ENCODE data around the gene LRCH1.

LRCH1 gene

DNA sequence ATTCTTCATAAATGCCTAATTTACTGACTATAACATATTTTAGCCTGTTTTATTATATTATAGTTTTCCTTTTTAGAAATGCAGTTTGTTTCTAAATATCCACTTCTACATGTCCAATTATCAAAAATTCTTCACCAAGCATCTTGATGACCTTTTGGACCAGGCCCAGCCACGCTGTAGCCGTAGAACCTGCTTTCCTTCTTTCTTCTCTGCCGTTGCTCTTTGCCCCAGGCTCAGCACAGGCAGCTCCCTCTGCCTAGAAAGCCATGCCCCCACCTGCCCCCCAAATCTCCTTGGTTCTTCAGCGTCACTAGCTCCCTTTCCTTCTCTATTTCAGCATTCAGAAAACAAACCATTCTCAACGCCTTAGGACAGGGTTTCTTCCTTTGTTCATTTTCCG, 178.6 kb downstream of the LRCH1 start:
- Histone ChIP-seq H2AFZ (ENCODE audit: low read depth, low read length) (no peak overlapping the region), H3K4me1 (ENCODE audit: insufficient read depth, low read length) (no peaks in the 10 kb centered on the region), H3K9me3 (ENCODE audit: low read length) (peaks cover 2% of the 10 kb centered on the region), H3K36me3 (ENCODE audit: insufficient read depth, low read length) (peaks cover 36% of the 10 kb centered on the region), H3K27me3 (ENCODE audit: insufficient read depth, low read length) (no peaks in the 10 kb centered on the region), H3K4me3 (ENCODE audit: low read length) (no peak overlapping the region)

DNA sequence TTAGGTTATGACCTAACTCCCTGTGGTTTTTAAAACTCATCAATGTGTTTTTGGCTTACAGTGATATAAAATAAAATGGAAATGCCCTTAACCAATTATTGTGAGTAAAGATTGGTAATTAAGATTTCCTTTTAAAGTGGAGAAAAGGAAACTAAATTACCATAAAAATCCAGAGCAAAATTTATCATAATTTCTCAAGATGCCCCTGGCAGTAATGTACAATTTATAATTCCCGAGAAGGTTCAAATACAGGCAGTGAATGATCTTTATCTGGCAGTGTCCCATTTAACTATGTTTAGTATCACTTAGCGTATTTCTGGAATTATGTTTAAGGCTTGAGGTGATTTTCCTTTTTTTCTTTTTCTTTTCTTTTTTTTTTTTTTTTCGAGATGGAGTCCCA, 182.5 kb downstream of the LRCH1 start:
- Histone ChIP-seq H3K36me3 (ENCODE audit: insufficient read depth, low read length) (peaks cover 22% of the 10 kb centered on the region), H2AFZ (ENCODE audit: low read depth, low read length) (no peak overlapping the region), H3K27me3 (ENCODE audit: insufficient read depth, low read length) (no peaks in the 10 kb centered on the region), H3K4me1 (ENCODE audit: insufficient read depth, low read length) (peaks cover 2% of the 10 kb centered on the region), H3K9me3 (ENCODE audit: low read length) (no peaks in the 10 kb centered on the region), H3K4me3 (ENCODE audit: low read length) (no peak overlapping the region)

DNA sequence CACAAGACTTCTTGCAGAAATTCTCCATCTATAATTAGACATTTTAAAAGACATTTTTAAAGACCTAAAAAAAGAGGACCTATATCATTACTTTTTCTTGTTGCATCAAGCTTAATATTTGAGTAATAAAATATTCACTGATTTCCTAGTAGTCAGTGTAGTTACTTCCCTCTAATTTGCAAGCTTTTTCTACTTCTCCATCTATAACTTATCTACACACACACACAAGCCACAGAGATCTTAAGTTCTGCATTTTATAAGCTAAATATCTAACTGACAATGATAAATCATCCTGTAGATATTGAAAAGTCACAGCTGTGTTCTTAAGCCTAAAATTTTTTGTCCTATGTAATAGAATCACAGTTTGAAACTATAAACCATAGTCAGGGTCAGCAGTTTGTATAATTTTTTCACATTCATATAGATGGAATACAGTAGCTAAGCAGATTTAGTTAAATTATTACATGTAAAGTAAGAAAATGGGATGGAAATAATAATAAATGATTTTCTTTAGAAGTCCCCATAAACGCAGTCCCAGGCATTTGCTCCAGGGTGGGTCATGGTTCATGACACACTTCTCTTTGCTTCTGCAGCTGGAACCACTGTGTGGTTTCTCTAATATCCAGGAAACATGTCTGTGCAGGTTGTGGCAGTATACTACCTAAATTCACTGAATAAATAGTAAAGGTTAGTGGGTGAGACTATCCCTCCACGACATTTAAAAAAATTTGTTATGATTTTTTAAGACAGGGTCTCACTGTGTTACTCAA, 183.8 kb downstream of the LRCH1 start:
- Histone ChIP-seq H3K9me3 (ENCODE audit: low read length) (no peaks in the 10 kb centered on the region), H3K4me1 (ENCODE audit: insufficient read depth, low read length) (peaks cover 2% of the 10 kb centered on the region), H3K27me3 (ENCODE audit: insufficient read depth, low read length) (no peaks in the 10 kb centered on the region), H3K4me3 (ENCODE audit: low read length) (no peak overlapping the region), H3K36me3 (ENCODE audit: insufficient read depth, low read length) (peaks cover 24% of the 10 kb centered on the region), H2AFZ (ENCODE audit: low read depth, low read length) (no peak overlapping the region)

DNA sequence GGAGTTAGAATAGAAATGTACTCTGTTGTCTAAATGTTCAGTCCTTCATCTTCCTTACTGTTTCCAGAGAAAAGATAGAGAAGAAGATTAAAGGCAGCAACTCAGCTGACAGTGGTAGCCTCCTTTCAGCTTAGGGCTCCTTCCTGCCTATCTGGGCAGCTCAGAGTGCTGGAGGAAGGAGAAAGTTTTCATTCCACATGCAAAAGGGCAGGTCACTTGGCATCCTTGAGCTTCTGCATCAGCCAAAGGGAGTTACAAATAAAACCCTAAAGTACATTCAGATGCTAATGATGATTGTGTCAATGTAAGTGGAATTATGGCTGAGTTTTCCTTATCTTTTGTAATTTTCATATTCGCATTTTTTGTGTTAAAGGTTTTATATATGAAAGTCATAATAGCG, 185.1 kb downstream of the LRCH1 start:
- Histone ChIP-seq H3K4me3 (ENCODE audit: low read length) (no peak overlapping the region), H3K36me3 (ENCODE audit: insufficient read depth, low read length) (peaks cover 21% of the 10 kb centered on the region), H3K27me3 (ENCODE audit: insufficient read depth, low read length) (no peaks in the 10 kb centered on the region), H2AFZ (ENCODE audit: low read depth, low read length) (no peak overlapping the region), H3K4me1 (ENCODE audit: insufficient read depth, low read length) (peaks cover 2% of the 10 kb centered on the region), H3K9me3 (ENCODE audit: low read length) (no peaks in the 10 kb centered on the region)

DNA sequence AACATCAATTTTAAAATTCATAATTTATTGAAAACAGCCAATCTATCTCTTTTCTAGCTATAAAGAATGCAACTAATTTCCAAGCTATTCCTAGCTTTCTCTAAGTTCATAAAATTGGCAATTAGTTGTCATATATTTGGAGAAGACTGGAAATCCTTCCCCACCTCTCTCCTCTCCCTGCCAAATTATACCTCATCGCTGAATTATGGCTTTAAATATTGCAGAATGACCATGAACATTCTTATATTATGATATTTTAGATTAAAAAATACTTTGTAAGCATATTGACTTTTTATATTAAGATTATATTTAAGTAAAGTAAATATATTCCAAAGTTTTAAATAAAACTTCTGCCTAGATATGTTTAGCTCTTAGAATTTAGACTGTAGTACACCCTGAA, 185.8 kb downstream of the LRCH1 start:
- no peaks in the 10 kb centered on the region for H3K27me3 ChIP-seq (ENCODE audit: insufficient read depth, low read length)
- H2AFZ ChIP-seq (ENCODE audit: low read depth, low read length), result no peak overlapping the region
- H3K4me1 ChIP-seq (ENCODE audit: insufficient read depth, low read length), result peaks cover 2% of the 10 kb centered on the region
- peaks cover 18% of the 10 kb centered on the region for H3K36me3 ChIP-seq (ENCODE audit: insufficient read depth, low read length)
- no peak overlapping the region for H3K4me3 ChIP-seq (ENCODE audit: low read length)
- H3K9me3 ChIP-seq (ENCODE audit: low read length), result no peaks in the 10 kb centered on the region

DNA sequence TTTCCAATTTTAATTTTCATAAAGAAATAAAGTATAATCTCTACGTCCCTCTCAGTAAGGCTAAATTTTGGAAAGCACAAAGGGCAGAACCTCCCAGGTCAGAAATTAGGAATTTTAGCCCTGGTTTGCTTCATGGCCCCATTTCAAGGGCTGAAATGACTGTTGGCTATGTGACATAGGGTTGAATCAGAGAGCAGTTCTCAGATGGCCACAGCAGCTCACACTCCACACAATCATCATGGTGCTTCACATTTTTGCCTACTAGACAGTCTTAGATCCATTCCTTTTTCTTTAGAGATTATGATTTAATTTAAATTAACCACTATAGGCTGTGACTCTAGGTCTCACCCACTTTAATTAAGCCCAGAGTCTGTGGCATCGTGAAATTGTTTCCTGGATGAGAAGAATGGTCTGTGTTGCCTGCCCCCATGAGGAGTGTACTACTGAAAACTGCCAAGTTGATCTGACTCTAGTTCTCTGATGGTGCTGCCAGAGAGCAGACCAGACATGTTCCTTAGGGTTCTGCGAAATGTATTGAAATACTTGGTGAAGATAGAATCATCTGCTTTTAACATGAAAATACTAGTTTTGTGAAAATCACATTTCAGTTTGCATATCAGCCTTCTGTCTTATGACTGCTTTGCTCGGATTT, 186.6 kb downstream of the LRCH1 start:
- Histone ChIP-seq H3K9me3 (ENCODE audit: low read length) (no peaks in the 10 kb centered on the region), H3K36me3 (ENCODE audit: insufficient read depth, low read length) (peaks cover 18% of the 10 kb centered on the region), H3K4me3 (ENCODE audit: low read length) (no peak overlapping the region), H2AFZ (ENCODE audit: low read depth, low read length) (no peak overlapping the region), H3K27me3 (ENCODE audit: insufficient read depth, low read length) (no peaks in the 10 kb centered on the region), H3K4me1 (ENCODE audit: insufficient read depth, low read length) (peaks cover 2% of the 10 kb centered on the region)

DNA sequence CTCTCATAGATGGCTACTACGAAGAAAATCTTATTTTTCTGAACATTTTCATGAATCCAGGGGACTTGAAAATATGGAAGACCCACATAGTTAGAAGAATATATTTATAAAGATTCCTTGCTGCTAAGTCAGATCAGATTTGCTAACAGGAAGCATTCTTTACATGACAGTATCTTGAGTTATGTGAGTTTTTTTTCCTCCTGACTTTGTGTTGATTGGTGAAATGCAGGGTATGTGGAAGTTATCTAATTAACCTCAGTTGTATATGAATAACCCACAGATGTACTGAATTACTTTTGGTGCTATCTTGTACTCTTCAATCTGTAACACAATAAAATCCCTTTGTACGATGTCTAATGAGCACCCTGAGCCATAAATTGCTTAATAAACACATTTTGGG, 190.2 kb downstream of the LRCH1 start:
- H3K9me3 ChIP-seq (ENCODE audit: low read length), result no peaks in the 10 kb centered on the region
- H3K36me3 ChIP-seq (ENCODE audit: insufficient read depth, low read length), result peaks cover 16% of the 10 kb centered on the region
- H3K4me3 ChIP-seq (ENCODE audit: low read length), result no peak overlapping the region
- no peak overlapping the region for H2AFZ ChIP-seq (ENCODE audit: low read depth, low read length)
- no peaks in the 10 kb centered on the region for H3K4me1 ChIP-seq (ENCODE audit: insufficient read depth, low read length)
- no peaks in the 10 kb centered on the region for H3K27me3 ChIP-seq (ENCODE audit: insufficient read depth, low read length)

DNA sequence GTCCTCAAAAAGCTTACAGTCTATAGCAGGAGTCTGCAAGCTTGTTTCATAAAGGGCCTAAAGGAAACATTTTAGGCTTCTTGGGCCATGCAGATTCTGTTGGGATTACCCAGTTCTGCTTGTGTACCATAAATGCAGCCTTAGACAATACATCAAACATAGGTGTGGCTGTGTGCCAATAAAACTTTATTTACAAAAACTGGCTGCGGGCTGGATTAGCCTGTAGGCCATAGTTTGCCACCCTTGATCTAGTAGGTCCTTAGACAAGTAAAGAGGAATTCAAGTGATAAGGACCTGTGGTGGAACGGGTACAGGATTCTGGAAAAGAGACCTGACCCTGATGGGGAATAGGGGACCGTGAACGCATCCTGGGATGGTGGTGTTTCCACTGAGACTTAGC, 192.1 kb downstream of the LRCH1 start:
- Histone ChIP-seq H2AFZ (ENCODE audit: low read depth, low read length) (no peak overlapping the region), H3K4me3 (ENCODE audit: low read length) (no peak overlapping the region), H3K27me3 (ENCODE audit: insufficient read depth, low read length) (no peaks in the 10 kb centered on the region), H3K9me3 (ENCODE audit: low read length) (no peaks in the 10 kb centered on the region), H3K4me1 (ENCODE audit: insufficient read depth, low read length) (peaks cover 4% of the 10 kb centered on the region), H3K36me3 (ENCODE audit: insufficient read depth, low read length) (peaks cover 18% of the 10 kb centered on the region)

DNA sequence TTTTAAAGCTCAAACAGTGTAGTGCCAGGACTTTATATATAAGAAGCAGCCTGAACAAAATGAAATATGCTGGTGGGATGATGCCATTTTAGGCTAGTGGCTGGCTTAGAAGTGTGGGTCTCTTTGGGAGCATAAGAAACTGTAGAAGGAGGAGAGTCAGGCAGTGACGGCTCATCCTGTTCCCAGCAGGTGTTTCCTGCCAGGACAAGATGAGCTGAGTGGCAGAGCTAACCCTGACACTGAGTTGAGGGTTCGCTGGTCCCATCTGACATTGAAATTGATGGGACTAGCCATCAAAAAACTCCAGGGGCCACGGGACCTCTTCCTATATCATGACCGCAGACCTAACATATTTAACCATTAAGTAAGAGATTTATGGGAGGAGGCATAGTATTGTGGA, 192.7 kb downstream of the LRCH1 start:
- Histone ChIP-seq H3K36me3 (ENCODE audit: insufficient read depth, low read length) (peaks cover 24% of the 10 kb centered on the region), H3K9me3 (ENCODE audit: low read length) (no peaks in the 10 kb centered on the region), H2AFZ (ENCODE audit: low read depth, low read length) (no peak overlapping the region), H3K4me1 (ENCODE audit: insufficient read depth, low read length) (peaks cover 4% of the 10 kb centered on the region), H3K4me3 (ENCODE audit: low read length) (no peak overlapping the region), H3K27me3 (ENCODE audit: insufficient read depth, low read length) (no peaks in the 10 kb centered on the region)

DNA sequence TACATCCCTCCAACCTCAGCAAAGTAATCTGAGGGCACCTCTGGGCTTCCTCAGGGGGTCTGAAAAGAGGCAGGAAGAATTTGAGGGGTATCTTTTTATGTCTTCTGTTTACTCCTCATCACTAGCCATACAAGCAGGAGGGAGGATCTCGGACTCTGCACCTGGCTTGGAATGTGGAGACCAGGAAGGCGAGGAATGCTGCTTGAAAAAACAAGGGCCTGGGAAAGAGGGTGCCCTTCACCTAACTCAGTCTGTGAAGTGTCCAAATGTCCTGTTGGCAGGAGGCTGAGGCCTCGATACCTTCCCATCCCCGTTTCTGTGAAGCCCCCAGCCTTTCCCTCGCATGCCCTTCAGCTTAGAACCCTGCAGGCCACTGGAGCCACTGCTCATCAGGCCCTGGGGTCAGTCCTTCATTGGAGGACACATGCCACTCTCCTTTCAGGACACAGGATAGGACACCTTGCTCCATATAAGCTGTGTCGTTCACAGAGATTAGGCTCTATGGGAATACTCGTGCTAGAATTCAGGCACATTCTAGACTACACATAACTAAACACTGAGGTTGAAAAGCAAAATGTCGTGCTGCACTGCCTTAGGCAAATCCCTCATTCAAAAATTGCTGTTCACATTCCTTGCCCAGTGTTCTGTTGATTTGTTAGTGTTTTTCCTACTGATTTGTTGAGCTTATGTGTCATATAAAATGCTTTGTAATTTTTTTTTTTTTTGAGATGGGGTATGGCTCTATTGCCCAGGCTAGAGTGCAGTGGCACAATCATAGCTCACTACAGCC, 194.3 kb downstream of the LRCH1 start:
- peaks cover 4% of the 10 kb centered on the region for H3K4me1 ChIP-seq (ENCODE audit: insufficient read depth, low read length)

DNA sequence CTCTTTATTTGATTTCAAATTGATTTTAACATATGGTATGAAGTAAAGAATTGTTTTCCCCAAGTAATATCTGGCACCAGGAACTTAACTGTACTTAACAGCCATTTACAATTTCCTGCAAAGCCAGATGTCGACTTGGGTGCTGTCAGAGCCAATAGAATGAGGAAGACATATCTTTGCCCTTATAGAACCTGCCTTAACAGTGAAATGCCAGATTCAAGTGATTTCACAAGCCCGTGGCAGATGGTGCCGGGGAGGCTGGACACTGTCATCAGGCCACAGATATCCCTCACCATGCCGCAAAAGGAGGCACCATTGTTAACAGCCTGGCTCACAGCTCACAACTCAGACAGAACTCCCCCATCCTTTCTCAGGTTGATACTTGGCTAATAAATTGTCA, 195.3 kb downstream of the LRCH1 start:
- peaks cover 4% of the 10 kb centered on the region for H3K4me1 ChIP-seq (ENCODE audit: insufficient read depth, low read length)
- H3K27me3 ChIP-seq (ENCODE audit: insufficient read depth, low read length), result no peaks in the 10 kb centered on the region
- H2AFZ ChIP-seq (ENCODE audit: low read depth, low read length), result no peak overlapping the region
- no peak overlapping the region for H3K4me3 ChIP-seq (ENCODE audit: low read length)
- peaks cover 24% of the 10 kb centered on the region for H3K36me3 ChIP-seq (ENCODE audit: insufficient read depth, low read length)
- no peaks in the 10 kb centered on the region for H3K9me3 ChIP-seq (ENCODE audit: low read length)

More for the DNA sequence above, 194.3 kb downstream of the LRCH1 start:
- Histone ChIP-seq H2AFZ (ENCODE audit: low read depth, low read length) (no peak overlapping the region), H3K4me3 (ENCODE audit: low read length) (no peak overlapping the region), H3K9me3 (ENCODE audit: low read length) (no peaks in the 10 kb centered on the region), H3K36me3 (ENCODE audit: insufficient read depth, low read length) (peaks cover 25% of the 10 kb centered on the region), H3K27me3 (ENCODE audit: insufficient read depth, low read length) (no peaks in the 10 kb centered on the region)

DNA sequence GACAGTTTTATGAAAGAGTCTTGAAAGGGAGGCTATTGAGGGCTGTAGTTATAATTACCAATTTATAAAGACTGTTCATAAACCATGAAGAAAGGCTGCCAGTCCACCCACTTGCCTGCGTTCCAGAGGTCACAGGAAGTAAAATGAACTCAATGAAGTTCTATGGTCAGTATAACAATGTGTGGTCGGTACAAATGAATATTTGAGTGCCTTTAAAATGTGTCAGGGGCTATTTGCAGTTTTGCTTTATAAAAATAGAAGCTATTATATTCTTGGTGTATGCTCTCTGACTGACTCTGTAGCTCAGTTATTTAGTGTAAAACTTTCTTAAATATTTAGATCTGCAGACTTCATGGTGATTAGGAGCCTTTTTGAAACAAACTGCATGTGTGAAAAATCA, 197.0 kb downstream of the LRCH1 start:
- no peak overlapping the region for H2AFZ ChIP-seq (ENCODE audit: low read depth, low read length)
- no peak overlapping the region for H3K4me3 ChIP-seq (ENCODE audit: low read length)
- peaks cover 24% of the 10 kb centered on the region for H3K36me3 ChIP-seq (ENCODE audit: insufficient read depth, low read length)
- peaks cover 4% of the 10 kb centered on the region for H3K4me1 ChIP-seq (ENCODE audit: insufficient read depth, low read length)
- no peaks in the 10 kb centered on the region for H3K27me3 ChIP-seq (ENCODE audit: insufficient read depth, low read length)
- no peaks in the 10 kb centered on the region for H3K9me3 ChIP-seq (ENCODE audit: low read length)

Data from neuron (in vitro differentiated cells).